ENCODE data around the gene SPATA13.

- TF ChIP-seq SNAI2 (CRISPR knock-in tag; IDR thresholded peaks at IDR 0.05) (no peak), CSRNP3 (CRISPR knock-in tag; IDR thresholded peaks at IDR 0.05) (no peak), CREB5 (CRISPR knock-in tag; IDR thresholded peaks at IDR 0.05; ENCODE audit: low read depth) (no peak), BACH2 (CRISPR knock-in tag; IDR thresholded peaks at IDR 0.05; ENCODE audit: borderline replicate concordance) (no peak), POU6F1 (CRISPR knock-in tag; IDR thresholded peaks at IDR 0.05; ENCODE audit: borderline replicate concordance, low read depth) (no peak)
These were observed 162.7 kb downstream of the SPATA13 start for GRCh38 chr13:24323036-24323738.

Data from SK-N-SH treated with all-trans-retinoic acid at 6 μM for 48 hours (cell line).